IPS DF 4.7 (cell line): ENCODE measurements around the gene SHISAL1.

Experiments used
- DNase-seq: peaks from one replicate; pipeline ENCODE4 v3.0.0-alpha.2; 2013; ENCODE audit warnings: low spot score; ENCODE audit errors: extremely low read depth

The SHISAL1 gene

DNA sequence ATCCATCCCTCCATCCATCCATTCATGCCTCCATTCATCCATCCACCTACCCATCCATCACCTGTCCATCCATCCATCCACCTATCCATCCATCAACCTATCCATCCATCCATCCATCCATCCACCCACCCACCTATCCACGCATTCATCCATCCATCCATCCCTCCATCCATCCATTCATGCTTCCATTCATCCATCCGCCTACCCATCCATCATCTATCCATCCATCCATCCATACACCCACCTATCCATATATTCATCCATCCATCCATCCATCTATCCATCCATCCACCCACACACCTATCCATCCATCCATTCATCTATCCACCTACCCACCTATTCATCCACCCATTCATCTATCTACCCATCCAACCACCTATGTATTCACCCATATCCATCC, 118.2 kb downstream of the SHISAL1 start:
- no peak for DNase-seq
